Suprapubic skin (tissue), 3 donors: ENCODE measurements around the gene UBE2D1.

Experiments used
- POLR2AphosphoS5 ChIP-seq, 3 donors: sonication (generic); formaldehyde crosslinking; IDR thresholded peaks; one replicate each; pipeline ENCODE4 v1.6.1; 2017; ENCODE audit warnings: antibody characterized with exemption in 3 of 3
- TF ChIP-seq, protein P1 (sequence below), 2 donors: fragments of 200-600 bp in 1 of 2; fragments of 450-650 bp in 1 of 2; sonication (generic) in 1 of 2; IDR thresholded peaks; one replicate each; pipeline ENCODE4 v1.5.1; 2016 to 2019; ENCODE audit warnings: antibody characterized with exemption in 2 of 2, mild to moderate bottlenecking in 1 of 2, moderate library complexity in 1 of 2

DNA sequence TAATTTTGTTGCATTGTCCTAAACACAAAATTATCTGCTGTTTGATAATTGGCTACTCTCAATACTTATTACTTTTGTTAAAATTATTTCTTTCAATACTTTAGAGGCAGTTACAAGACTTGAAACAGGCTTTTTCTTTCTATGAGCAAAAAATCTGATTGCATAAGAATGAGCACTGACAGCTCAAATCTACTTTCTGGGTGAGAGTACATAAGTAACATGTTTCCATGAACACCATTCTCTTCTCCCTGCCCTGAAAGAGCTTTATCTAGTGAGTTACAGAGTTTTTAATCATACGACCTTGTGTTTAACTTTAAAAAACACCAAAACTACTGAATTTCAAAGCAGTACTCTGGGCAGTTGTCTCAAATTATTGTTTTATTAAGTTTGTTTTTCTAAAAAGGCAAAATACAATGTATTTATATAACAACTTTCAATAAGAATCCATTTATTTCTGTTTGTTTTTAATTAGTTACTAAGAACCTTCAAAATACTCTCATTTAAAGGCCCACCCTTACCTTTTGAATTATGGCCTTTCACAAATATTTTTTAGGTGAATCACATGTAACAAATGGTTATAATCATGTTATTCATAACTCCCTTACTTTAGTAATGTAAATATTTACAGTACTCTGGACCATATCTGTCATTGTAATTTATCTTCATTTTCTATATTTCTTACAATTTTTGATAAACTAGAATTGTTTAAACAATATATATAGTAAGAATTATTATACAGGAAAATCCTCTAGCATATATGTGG lies 27.4 kb downstream of the UBE2D1 start:
- TF ChIP-seq POLR2AphosphoS5 (IDR thresholded peaks at IDR 0.05) = no peak
- TF ChIP-seq, protein P1, sequence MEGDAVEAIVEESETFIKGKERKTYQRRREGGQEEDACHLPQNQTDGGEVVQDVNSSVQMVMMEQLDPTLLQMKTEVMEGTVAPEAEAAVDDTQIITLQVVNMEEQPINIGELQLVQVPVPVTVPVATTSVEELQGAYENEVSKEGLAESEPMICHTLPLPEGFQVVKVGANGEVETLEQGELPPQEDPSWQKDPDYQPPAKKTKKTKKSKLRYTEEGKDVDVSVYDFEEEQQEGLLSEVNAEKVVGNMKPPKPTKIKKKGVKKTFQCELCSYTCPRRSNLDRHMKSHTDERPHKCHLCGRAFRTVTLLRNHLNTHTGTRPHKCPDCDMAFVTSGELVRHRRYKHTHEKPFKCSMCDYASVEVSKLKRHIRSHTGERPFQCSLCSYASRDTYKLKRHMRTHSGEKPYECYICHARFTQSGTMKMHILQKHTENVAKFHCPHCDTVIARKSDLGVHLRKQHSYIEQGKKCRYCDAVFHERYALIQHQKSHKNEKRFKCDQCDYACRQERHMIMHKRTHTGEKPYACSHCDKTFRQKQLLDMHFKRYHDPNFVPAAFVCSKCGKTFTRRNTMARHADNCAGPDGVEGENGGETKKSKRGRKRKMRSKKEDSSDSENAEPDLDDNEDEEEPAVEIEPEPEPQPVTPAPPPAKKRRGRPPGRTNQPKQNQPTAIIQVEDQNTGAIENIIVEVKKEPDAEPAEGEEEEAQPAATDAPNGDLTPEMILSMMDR (IDR thresholded peaks at IDR 0.05) = no peak
